Femur (tissue), 1 donor: ENCODE data around the gene OR2T27.
"Not testable (repeated sequence)": the region's sequence is repeated elsewhere in the genome, so short reads cannot be mapped to it uniquely, and the experiment has no call there.

Experiments used
- DNase-seq: peaks from one replicate; pipeline ENCODE4 v3.0.0-alpha.2; 2017

Gene OR2T27

DNA sequence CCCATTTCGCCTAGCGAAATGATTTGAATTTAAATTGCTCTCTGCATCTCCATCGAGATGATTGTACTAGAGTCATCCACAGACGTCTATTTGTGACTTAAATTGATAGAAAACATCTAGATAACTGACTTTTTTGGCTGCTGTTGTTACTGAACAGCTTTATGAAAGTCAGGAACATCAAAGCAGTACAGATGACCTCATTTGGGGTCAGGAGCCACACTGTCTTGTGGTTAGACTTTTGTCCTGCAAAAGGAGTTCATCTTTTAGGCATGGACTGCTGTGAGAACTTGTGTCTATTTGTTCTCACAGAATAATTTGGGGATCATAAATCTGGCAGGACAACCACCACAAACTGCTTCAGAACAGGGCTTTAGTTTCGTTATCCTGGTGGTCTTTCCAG lies 15.7 kb downstream of the OR2T27 start:
- DNase-seq: not testable (repeated sequence)

DNA sequence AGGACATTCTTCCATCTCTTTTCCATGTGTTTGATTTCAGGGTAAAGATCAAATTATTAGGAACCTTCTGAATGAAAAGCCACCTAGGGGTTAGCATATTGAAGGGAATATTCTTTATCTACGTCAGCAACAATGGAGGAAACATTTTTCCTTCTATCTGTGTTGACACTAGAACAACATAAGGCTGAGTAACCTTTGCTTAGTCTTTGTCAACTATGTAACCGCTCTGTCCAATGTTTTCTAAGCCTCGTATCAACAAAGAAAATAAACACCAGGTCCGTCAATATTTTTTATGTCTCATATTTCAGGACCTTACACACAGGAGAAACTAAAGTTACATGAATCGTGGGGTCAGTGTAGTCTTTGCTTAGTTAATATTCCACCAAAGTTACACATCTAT lies 18.7 kb downstream of the OR2T27 start:
- not testable (repeated sequence) for DNase-seq

GRCh38 chr1:248634991-248635390 lies 20.3 kb downstream of the OR2T27 start, which contains the start of gene OR2T11:
OR2T11 (minus strand) TSS chr1:248635091; CDS start chr1:248627128, 7,963 bp downstream.
- DNase-seq: not testable (repeated sequence)

DNA sequence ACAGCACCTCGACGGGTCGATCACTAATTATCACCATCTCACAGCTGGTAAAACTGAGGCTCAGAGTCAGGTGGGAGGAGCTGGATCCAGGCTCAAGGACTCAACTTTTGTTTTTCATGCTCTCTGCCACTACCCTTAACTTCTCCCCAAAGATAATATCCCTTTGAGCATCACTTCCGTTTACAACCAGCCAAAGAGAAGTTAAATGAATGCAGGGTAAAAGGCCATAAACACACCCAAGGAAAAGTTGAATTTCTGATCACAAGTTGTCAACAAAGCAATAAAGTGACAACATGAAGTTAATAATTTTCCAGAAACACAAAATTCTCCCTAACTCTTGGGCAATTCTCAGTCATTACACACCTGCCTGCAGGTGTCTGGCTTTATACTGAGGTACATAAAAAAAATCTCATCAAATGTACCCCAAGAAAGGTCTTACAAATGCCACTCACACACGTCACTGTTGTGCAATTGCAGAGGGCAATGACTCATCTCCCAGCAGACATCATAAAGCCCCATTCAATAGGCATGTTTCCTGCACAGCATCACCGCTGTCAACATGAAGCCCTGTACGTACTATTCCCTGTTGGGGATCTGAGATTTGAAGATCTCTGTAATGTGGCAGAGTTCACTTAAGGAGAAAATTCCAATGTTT lies 23.8 kb downstream of the OR2T27 start:
- DNase-seq: no peak

DNA sequence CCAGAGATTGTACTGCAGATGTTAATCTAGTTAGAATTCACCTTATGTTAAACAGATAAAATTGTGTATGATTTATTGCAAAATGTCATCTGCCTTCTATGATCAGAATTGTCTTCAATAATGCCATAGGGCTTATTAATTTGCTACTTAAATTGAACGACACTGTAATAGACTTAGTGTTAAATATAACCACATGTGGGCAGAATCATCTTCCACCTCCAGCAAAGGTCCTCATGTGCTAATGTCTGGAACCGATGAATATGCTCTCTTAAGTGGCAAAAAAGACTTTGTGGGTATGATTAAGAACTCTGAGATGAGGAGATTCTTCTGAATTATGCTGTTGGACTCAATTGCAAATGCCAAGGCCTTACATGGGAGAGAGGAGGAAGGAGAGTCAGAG lies 24.8 kb downstream of the OR2T27 start:
- no peak for DNase-seq

DNA sequence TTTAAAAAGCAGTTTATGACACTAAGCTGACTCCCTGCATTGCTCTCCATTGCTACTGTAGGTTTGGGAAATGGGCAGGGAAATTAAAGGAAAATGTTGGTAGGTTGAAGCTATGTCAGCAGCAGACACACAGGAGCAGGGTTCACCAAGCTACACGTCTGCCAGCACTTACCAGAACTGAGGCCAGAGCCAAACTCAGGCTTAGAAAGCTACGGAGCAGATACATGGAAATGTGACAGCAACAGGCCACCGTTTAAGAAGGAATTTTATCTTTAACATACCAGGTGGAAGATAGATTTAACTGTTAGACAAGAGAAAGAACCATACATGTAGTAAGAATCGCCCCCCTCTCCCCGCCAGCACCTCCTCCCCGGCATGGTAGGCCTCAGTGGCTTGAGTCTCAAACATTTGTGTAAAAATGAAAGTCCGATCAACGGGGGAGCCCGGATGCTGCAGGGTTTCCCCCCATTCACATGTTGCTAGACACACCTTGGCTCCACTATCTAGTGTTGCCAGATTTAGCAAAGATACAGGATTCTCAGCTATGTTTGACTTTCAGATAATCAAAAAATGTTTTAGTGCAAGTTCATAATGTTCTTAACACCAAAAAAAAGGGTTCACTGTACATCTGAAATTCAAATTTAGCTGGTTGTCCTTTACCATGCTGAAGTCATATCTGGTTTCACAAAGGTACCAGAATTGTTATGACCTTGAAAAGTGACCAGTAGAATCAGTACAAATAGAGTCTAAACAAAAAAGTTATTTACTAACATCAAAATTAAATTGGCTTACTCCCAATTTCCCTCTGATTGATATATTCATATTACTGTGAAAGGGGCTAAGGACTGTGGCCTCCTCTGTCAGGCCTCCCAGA lies 27.1 kb downstream of the OR2T27 start:
- DNase-seq: no peak

GRCh38 chr1:248625971-248626370 lies 29.4 kb downstream of the OR2T27 start:
- DNase-seq: no peak

DNA sequence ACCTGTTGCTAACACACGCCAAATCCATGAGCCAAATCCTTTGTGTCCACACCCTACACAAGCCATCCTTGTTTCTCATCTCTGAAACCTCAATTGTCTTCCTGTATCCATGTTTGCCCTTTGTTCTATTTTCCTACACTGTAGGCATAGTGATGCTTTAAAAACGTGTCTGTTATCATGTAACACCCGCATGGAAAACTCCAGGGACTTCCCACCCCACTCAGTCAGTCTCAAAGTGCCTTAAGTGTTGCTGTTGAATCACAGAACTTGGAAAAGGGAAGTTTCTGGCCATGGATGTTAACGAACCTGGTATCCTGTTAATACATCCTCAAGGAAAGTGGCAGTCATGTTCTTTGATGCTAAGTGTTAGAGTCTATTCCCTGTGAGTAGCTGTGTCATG lies 30.2 kb downstream of the OR2T27 start:
- DNase-seq: no peak

DNA sequence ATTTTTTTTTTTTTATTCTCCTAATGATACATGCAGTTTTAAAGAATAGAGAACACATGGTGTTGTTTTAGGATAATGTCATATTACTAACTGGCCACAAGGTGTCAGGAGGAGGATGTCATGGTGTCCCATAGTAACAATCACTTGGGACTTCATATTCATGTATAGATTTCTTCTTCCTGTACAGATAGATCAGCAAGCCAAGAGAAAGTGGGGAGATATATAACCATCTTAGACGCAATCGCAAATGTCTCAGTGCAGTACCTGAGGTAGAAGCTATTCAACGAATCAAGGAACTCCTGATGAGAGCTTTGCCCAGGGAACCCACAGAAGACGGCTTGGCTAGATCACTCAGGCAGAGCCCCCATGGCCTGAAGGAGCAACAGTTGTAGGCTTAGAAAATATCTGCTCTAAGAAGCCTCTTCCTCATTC lies 32.7 kb downstream of the OR2T27 start:
- no peak for DNase-seq

DNA sequence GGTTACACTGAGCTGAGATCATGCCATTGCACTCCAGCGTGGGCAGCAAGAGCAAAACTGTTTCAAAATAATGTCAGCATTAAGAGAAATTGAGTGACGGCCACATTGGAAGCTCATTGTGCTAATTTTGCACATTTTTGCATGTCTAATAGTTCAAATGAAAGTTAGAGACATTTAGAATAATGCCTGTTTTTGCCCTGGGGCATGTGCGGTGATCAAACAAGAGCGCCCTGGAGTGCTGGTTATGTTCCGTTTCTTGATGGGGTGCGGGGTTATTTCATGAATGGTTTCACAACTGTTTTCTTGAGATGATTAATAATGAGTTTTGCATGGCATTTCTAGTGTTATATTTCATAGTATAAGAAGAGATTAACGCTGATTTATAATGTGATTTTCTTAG lies 33.6 kb downstream of the OR2T27 start:
- DNase-seq: no peak

DNA sequence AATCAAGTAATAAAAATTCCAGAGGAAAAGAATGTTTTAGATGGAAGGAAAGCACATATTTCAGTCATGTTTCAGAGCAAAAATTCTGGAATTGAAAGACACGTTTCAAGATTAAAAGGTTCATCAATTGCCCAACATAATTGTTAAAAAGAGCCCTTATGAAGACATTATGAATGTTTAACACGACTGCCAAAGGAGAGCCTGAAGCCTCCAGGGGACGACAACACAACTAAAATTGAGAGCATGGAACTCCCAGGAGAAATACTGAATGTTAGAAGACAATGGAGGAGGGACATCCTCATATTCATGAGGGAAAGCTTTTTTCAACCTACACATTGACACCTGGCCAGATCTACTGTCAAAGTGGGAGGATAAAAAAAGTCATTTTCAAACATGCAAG lies 36.5 kb downstream of the OR2T27 start:
- no peak for DNase-seq

DNA sequence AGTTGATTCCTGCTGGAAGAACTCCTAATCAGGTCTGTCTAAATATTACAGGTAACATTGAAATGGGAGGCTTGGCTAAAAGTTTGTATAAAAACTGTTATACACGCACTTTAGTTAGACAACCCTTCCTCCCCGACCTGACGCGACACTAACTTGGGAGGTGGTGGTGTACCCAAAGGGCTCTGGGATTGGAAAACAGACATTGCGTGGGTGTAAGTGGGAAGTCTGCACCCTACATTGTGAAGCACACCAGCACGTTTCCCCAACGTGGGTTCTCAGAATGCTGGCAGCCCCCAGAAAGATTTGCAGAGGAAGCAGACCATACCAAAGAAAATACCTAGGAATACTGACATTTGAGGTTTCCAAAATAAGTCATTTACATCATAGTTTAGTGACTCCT lies 37.2 kb downstream of the OR2T27 start:
- no peak for DNase-seq

DNA sequence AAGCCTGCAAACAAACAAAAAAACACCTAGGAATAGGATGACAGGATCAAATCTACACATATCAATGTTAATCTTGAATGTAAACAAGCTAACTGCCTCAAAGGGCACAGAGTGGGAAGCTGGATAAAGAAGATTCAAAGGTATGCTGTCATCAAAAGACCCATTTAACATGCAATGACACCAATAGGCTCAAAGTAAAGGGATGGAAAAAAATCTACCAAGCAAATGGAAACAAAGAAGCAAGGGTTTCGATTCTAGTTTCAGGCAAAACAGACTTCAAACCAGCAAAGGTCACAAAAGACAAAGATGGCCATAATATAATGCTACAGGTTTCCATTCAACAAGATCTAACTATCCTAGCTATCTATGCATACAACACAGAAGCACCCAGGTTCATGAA lies 41.6 kb downstream of the OR2T27 start:
- DNase-seq: no peak

DNA sequence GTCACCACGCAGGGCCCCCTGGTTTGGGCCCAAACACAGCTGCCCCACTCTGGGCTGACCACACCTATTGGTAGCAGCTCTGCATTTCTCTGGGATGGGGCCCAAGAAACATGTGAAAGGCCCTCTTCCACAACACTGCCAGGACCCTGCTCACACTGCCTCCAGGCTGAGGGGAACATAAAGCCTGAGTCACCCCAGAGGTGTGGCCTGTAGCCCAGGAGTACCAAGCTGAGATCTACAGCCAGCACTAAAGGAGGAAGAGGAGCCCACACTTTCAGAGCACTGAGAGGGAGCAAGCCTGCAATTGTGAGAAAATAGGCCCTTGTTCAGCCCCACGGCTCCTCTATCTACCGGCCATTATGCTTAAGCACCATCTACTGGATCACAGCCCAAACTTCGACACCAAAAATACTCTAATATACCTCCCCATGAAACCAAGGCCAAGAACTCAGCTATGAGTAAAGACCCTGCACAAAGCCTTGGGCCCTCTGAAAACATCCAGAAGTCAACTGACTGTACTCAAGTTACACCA lies 43.4 kb downstream of the OR2T27 start:
- no peak for DNase-seq

GRCh38 chr1:248610301-248610700 lies 45.0 kb downstream of the OR2T27 start:
- DNase-seq: no peak
